HepG2 (cell line): ENCODE data around the gene RBM19.

Experiments used
- EP300 ChIP-seq, 3 experiments: sonication (generic) in 1 of 3; formaldehyde crosslinking in 1 of 3; IDR thresholded peaks; 2 replicates each; pipeline versions ENCODE4 v1.5.1 to v1.6.1; 2011 to 2020; ENCODE audit warnings: low read depth in 2 of 3, low read length in 2 of 3, borderline replicate concordance in 1 of 3, improper control_type of control experiment in 1 of 3, mild to moderate bottlenecking in 1 of 3, missing genetic modification reagents in 1 of 3, moderate library complexity in 1 of 3
- GATAD2A ChIP-seq: IDR thresholded peaks from 2 replicates; pipeline ENCODE4 v1.6.1; 2016
- ZBTB7A ChIP-seq: sonication (generic); formaldehyde crosslinking; IDR thresholded peaks from 2 replicates; pipeline ENCODE4 v1.8.0; 2022; ENCODE audit warnings: mild to moderate bottlenecking, missing genetic modification reagents

DNA sequence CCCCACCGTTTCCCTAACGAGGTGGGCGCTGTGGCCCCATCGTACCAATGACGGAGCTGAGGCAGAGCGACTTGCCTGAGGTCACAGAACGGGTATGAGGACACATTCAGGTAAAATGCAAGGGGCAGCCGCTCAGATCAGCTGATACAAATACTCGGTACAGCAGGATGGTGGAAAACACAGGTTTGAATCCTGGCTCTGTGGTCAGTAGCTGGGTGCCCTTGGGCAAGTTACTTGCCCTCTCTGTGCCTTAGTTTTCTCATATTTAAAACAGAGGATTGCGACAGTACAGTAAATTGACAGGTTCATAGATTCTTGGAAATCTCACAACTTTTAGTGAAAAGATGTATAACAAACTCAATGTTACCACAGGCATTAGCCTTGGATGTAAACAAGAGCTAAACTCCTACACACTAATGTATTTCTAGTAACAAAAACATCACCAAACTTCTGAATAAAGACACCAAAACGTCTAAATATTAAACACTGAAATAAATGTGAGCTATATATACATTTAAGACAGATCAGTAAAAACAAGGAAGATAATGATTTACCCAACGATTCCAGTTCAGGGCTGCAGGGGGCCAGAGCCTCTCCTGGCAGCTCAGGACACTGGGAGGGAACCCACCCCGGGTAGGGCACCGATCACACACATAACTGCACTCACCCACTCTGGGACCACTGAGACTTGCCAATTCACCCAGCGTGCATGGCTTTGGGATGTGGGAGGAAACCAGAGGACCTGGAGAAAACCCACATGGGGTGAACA is 128.4 kb downstream of the RBM19 start:
- TF ChIP-seq ZBTB7A (CRISPR knock-in tag) = no peak
- no peak for TF ChIP-seq GATAD2A
- no peak for TF ChIP-seq EP300 (IDR thresholded peaks at IDR 0.05; ENCODE audit: low read depth in 2 of 2, low read length in 2 of 2)
- no peak for TF ChIP-seq EP300 (CRISPR knock-in tag; IDR thresholded peaks at IDR 0.05; ENCODE audit: borderline replicate concordance)
